Transverse colon (tissue), 4 donors: ENCODE results near the gene SNRPF.

Source experiments
- CTCF ChIP-seq, 5 experiments: fragments of 200-600 bp in 3 of 5; fragments of 450-650 bp in 2 of 5; sonication (generic) in 3 of 5; IDR thresholded peaks; 1 replicate in 2 of 5; 2 replicates in 3 of 5; pipeline ENCODE4 v1.5.1; 2016 to 2017; ENCODE audit warnings: antibody characterized with exemption in 5 of 5, inconsistent platforms in 3 of 5, mild to moderate bottlenecking in 2 of 5, moderate library complexity in 1 of 5
- POLR2A ChIP-seq: fragments of 450-650 bp; IDR thresholded peaks from one replicate; pipeline ENCODE4 v1.6.1; 2016; ENCODE audit warnings: antibody characterized with exemption, mild to moderate bottlenecking, moderate library complexity
- POLR2AphosphoS5 ChIP-seq, 3 donors: sonication (generic); formaldehyde crosslinking; IDR thresholded peaks; one replicate each; pipeline ENCODE4 v1.6.1; 2016; ENCODE audit warnings: antibody characterized with exemption in 3 of 3

- TF ChIP-seq POLR2A = no peak
- no peak for TF ChIP-seq CTCF (IDR thresholded peaks at IDR 0.05)
- TF ChIP-seq POLR2AphosphoS5 (IDR thresholded peaks at IDR 0.05) = no peak
These were observed 21.3 kb upstream of the SNRPF start for GRCh38 chr12:95837240-95838038.
